Adipocyte (in vitro differentiated cells): Measurements from ENCODE around the gene RTP4.

Experiments
- DNase-seq: peaks from one replicate; pipeline ENCODE4 v3.0.0-alpha.2; 2015; ENCODE audit warnings: low read depth
- H3K27me3 ChIP-seq: replicated peaks from 2 replicates; pipeline ENCODE4 v1.7.0; 2013; ENCODE audit warnings: mild to moderate bottlenecking, low read length, moderate library complexity; ENCODE audit not compliant: control insufficient read depth, insufficient read depth
- H3K36me3 ChIP-seq: 2 replicates; pipeline ENCODE4 v1.7.0; 2013; ENCODE audit warnings: low read length, mild to moderate bottlenecking, moderate library complexity; ENCODE audit not compliant: control insufficient read depth, insufficient read depth, severe bottlenecking
- H3K4me1 ChIP-seq: 2 replicates; pipeline ENCODE4 v1.7.0; 2013; ENCODE audit warnings: mild to moderate bottlenecking, low read length, moderate library complexity; ENCODE audit not compliant: control insufficient read depth, insufficient read depth
- H3K4me3 ChIP-seq: 2 replicates; pipeline ENCODE4 v1.7.0; 2013; ENCODE audit warnings: mild to moderate bottlenecking, low read length, moderate library complexity
- H3K9ac ChIP-seq: 2 replicates; pipeline ENCODE4 v1.7.0; 2013; ENCODE audit warnings: mild to moderate bottlenecking, low read length, moderate library complexity
- H3K9me3 ChIP-seq: 2 replicates; pipeline ENCODE4 v1.7.0; 2013; ENCODE audit warnings: mild to moderate bottlenecking, low read length, moderate library complexity; ENCODE audit not compliant: control insufficient read depth

RTP4 gene

DNA sequence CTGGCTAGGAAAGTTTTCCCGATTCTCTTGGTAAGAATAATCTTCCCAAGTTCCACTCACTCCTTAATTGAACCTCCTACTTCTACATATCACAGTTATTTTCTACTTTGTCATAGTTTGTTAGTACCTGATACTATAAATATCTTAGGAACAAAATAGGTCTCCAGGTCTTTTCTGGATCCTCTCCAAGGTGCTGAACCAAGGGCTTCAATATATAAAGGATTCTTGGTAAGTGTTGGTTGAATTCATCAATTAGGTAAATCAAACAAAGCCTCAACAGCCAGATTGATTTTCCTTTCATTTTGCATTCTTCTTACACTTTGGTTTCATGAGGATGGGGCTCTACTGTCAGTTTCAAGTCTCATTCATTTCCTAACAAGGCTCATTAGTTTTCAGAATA, 27.6 kb upstream of the RTP4 start:
- Histone ChIP-seq H3K36me3 (no peaks in the 10 kb centered on the region), H3K4me1 (no peaks in the 10 kb centered on the region), H3K9me3 (no peaks in the 10 kb centered on the region), H3K9ac (no peak overlapping the region), H3K4me3 (no peak overlapping the region), H3K27me3 (peaks cover 16% of the 10 kb centered on the region)
- DNase-seq = no peak

DNA sequence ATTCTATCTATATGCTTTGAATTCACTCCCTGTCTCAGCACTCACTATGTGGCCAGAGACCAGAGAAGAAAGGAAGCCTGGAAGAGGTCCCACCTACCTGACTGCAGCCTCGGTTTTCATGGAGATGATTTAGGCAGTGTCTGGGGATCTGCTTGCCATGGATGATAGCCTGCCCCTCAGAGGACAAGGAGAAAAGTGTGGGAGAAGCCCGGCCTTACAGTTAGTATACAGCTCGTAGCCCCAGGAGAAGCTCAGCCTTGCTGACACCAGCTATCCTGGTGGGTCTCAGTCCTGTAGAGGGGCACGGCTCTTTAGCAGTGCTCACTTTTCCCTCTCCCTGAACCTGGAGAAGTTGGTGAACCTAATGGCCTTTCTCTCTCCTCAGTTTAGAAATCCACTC, 25.9 kb upstream of the RTP4 start:
- no peak overlapping the region for H3K4me3 ChIP-seq
- H3K27me3 ChIP-seq = peaks cover 16% of the 10 kb centered on the region
- no peak for DNase-seq
- no peak overlapping the region for H3K9ac ChIP-seq
- no peaks in the 10 kb centered on the region for H3K4me1 ChIP-seq
- H3K9me3 ChIP-seq = no peaks in the 10 kb centered on the region
- H3K36me3 ChIP-seq = no peaks in the 10 kb centered on the region

DNA sequence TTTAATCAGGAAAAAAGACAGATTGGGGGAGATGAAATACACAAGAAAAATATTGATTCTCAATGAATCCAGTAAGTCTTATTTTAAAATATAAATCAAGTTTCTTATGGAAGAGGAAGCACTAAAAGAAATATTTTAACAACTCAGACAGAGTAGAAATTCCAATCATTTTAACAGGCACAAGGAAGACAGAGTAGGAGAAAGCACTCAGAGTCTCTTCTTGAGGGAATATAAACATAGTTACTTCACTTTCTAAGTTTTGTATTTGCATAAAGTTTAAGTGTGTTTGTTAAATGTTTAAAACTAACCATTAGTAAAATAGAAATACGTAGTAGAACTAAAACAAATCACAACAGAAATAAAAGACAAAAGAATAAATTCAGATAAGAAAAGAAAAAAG, 24.5 kb upstream of the RTP4 start:
- Histone ChIP-seq H3K36me3 (no peaks in the 10 kb centered on the region), H3K9me3 (no peaks in the 10 kb centered on the region), H3K9ac (no peak overlapping the region), H3K4me3 (no peak overlapping the region), H3K4me1 (no peaks in the 10 kb centered on the region), H3K27me3 (peaks cover 11% of the 10 kb centered on the region)
- no peak for DNase-seq

DNA sequence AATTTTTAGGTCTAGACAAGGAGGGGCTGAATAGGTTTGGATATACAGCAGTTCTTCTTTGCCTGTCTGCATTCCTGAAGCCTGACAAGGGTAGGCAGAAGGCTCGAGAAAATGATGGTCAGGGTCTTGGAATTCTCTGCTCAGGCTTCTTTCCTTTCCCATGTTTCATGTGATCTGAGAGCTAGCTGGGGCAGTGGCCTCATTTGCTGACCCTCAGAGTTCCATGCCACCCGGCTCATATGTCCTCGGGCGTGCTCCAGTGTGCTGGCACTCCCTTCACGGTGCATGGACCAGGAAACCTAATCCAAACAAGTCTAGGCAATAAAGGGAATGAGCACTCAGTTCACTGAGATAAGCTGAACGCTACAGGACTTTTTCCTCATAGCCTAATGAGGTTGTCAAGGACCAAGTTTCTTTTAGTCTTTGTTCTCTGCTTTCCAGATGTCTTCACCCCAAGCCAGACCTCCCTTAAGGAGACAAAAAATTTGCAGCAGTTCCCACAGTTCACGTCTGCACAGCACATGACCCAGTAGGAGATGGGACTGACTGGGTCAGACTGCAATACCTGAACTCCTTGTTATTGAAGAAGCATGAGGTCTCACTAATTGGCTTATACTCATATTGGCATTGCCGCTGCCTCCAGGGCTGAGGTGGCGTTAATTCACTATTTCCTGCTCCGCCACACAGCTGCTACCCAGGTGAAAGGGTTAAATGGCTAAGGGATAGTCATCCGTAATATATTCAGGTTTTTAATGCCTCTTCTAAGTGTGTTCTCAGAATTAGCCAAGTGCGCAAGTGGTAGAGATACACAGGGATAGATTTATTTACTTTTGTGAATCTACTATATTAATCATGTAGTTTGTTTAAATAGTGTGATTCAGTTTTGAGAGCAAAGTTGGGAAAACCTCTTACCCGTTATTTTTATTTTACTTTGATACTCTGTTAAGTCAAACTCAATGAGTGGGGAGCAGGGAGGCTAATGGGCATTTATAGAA, 15.3 kb upstream of the RTP4 start:
- Histone ChIP-seq H3K4me3 (no peak overlapping the region), H3K9me3 (no peaks in the 10 kb centered on the region), H3K4me1 (no peaks in the 10 kb centered on the region), H3K27me3 (no peaks in the 10 kb centered on the region), H3K9ac (no peak overlapping the region), H3K36me3 (no peaks in the 10 kb centered on the region)
- no peak for DNase-seq

DNA sequence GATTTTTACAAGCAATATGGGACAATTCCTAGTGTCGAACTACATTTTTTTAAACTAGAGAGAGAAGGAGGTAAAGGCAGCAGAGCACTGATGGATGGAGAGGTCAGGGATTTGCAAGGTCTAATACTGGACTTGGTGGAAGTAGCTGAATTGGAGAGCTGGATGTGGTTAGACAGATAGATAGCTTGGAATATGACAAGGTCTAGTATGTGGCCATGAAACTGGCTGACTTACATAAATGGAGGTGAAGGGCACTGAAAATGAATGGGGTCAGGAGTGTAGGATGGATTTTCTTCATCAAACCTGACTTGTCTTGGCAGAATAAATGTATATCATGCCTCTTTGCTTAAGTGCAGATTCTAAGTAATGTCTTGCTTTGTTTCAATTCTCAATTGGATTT, 10.1 kb upstream of the RTP4 start:
- H3K36me3 ChIP-seq = no peaks in the 10 kb centered on the region
- no peak overlapping the region for H3K9ac ChIP-seq
- no peaks in the 10 kb centered on the region for H3K4me1 ChIP-seq

DNA sequence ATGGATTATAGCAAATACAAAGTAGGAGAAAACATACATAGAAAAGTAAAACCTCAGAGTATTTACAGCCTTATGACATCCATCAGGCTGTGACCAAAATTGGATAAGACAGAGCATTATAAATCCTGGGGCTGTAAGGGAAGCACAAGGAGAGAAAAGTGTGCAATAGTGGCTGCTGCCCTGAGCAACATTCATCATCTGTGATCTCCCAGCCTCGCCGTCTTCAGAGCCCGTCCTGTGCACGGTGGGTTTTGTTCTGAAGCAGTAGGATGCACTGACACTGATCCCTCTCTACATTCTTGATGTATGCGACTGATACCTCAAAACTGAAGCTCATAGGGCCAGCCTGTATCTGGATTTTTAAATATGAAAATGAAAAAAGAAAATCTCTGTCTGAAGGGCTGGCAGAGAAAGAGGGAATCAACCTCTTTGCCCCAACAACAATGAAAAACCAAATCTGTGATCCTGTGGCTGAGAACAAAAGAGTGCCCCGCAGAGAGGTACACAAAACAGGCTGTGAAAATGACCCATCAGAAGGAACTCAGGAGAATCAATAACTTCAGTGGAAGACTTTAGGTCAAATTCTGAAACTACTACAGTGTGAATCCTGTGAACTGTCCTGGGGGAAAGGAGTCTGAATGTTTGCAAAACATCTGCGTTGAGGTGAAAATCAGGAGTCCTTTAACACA, 8.2 kb upstream of the RTP4 start:
- Histone ChIP-seq H3K27me3 (peaks cover 7% of the 10 kb centered on the region), H3K9me3 (no peaks in the 10 kb centered on the region), H3K4me1 (no peaks in the 10 kb centered on the region), H3K4me3 (no peak overlapping the region), H3K36me3 (no peaks in the 10 kb centered on the region), H3K9ac (no peak overlapping the region)
- no peak for DNase-seq

More for the DNA sequence above, 10.1 kb upstream of the RTP4 start:
- Histone ChIP-seq H3K9me3 (no peaks in the 10 kb centered on the region), H3K4me3 (no peak overlapping the region), H3K27me3 (peaks cover 7% of the 10 kb centered on the region)
- DNase-seq = no peak

DNA sequence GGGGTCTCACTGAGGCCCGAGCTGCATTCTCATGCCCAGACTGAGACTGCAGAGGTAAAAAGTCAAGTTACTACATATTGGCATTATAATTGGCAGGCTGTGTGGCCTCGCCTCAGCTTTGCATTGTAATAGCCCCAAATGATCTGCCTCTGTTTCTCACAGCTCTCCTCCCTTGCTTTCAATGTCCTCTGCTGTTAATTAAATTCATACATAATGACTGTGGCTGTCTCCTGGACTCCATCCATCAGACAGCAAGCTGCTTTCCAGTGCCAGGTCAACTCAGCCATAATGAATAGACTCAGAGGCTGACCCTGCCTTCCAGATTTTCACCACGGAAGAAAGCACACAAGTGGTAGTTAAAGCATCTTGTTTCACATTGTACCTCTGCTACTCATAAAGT, 7.6 kb upstream of the RTP4 start:
- H3K4me1 ChIP-seq = no peaks in the 10 kb centered on the region
- H3K36me3 ChIP-seq = no peaks in the 10 kb centered on the region
- no peak overlapping the region for H3K9ac ChIP-seq
- H3K9me3 ChIP-seq = no peaks in the 10 kb centered on the region
- no peak for DNase-seq
- no peak overlapping the region for H3K4me3 ChIP-seq
- H3K27me3 ChIP-seq = peaks cover 7% of the 10 kb centered on the region

DNA sequence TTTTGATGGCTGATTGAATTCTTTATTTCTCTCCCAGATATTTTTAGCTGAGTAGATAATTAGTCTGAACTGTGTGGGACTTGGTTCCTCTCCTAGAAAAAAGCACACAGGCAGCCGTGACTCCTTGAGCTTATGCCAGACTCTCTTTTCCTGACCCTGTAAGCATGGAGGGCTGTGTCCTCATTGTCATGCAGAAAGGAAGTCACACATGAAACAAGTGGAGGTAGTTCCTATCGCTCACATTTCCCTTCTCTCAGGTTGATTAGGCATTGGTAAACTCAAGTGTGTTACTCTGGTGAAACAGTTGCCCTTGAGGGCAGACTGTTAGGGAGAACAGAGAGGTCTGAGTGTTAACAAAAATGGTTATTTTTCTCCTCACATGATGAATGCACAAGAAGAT, 6.3 kb upstream of the RTP4 start:
- no peaks in the 10 kb centered on the region for H3K4me1 ChIP-seq
- no peaks in the 10 kb centered on the region for H3K9me3 ChIP-seq
- DNase-seq = no peak
- no peaks in the 10 kb centered on the region for H3K36me3 ChIP-seq
- no peak overlapping the region for H3K4me3 ChIP-seq
- peaks cover 7% of the 10 kb centered on the region for H3K27me3 ChIP-seq
- no peak overlapping the region for H3K9ac ChIP-seq

DNA sequence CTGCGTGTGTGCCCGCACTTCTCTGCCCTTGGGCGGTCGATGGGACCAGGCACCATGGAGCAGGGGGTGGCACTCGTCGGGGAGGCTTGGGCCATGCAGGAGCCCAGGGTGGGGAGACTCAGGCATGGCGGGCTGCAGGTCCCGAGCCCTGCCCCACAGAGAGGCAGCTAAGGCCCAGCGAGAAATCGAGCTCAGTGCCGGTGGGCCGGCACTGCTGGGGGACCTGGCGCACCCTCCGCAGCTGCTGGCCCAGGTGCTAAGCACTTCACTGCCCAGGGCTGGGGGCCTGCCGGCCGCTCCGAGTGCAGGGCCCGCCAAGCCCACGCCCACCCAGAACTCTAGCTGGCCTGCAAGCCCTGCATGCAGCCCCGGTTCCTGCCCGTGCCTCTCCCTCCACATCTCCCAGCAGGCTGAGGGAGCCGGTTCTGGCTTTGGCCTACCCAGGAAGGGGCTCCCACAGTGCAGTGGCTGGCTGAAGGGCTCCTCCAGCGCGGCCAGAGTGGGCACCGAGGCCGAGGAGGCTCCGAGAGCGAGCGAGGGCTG, 553 bp upstream of the RTP4 start:
- Histone ChIP-seq H3K9ac (peak overlapping the region; percentile 81), H3K4me3 (peak overlapping the region; percentile 80), H3K9me3 (no peaks in the 10 kb centered on the region), H3K36me3 (no peaks in the 10 kb centered on the region), H3K27me3 (no peaks in the 10 kb centered on the region), H3K4me1 (peaks cover 4% of the 10 kb centered on the region)
- no peak for DNase-seq

DNA sequence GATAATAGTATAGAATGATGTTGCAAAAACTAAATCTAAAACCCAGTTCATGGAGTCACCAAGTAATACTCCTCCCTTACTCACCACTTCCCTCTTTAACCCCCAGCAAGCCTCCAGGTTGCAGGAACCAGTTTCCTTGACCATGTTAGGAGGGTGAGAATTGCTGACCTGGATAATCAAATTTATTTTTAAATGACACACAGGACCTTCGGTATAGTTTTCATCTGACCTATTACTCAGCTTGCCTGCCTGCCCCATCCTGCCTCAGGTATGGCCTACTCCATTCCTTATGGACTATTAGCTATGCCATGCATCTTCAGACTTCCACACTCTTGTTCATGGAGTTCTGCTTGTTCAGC, 883 bp downstream of the RTP4 start:
- H3K4me1 ChIP-seq = peaks cover 4% of the 10 kb centered on the region
- peak overlapping the region; percentile 80 for H3K4me3 ChIP-seq
- H3K9ac ChIP-seq = peak overlapping the region; percentile 81
- no peaks in the 10 kb centered on the region for H3K36me3 ChIP-seq
- H3K27me3 ChIP-seq = no peaks in the 10 kb centered on the region
- no peak for DNase-seq
- no peaks in the 10 kb centered on the region for H3K9me3 ChIP-seq

DNA sequence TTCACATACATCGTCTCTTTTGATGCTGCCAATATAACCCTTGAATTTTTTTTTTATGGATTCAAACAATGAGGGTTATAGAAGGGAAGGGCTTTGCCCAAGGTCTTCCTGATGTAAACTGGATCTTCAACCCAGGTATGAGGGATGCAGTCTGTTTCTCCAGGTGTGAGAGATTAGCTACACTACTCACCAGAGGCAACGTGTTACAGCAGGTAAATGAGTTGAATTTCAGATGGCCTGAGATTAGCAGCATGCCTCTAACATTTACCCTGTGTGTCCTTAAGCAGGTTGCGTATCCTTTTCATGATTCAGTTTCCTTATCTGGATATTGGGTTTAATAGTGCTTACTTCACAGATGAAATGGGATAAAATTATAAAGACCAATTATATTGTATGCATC, 1.9 kb downstream of the RTP4 start:
- H3K36me3 ChIP-seq = no peaks in the 10 kb centered on the region
- H3K4me3 ChIP-seq = no peak overlapping the region

More for the DNA sequence above, 1.9 kb downstream of the RTP4 start:
- Histone ChIP-seq H3K27me3 (no peaks in the 10 kb centered on the region), H3K9me3 (no peaks in the 10 kb centered on the region), H3K9ac (no peak overlapping the region), H3K4me1 (peaks cover 4% of the 10 kb centered on the region)
- no peak for DNase-seq
